GM18907 (cell line): ENCODE data around the gene OTOGL.
"Not testable (repeated sequence)": the region's sequence is repeated elsewhere in the genome, so short reads cannot be mapped to it uniquely, and the experiment has no call there.

Experiments
- ATAC-seq: cut with Tn5 transposase; IDR thresholded peaks from one replicate; pipeline ENCODE4 v1.9.1; 2021; ENCODE audit warnings: mild to moderate bottlenecking, moderate library complexity; ENCODE audit not compliant: unreplicated experiment

Gene OTOGL

GRCh38 chr12:80271780-80272179 is 172.4 kb downstream of the OTOGL start:
- no peak for ATAC-seq

GRCh38 chr12:80272387-80272915 is 173.1 kb downstream of the OTOGL start:
- ATAC-seq = no peak

- no peak for ATAC-seq
Measured at GRCh38 chr12:80273144-80273543, 173.8 kb downstream of the OTOGL start.

GRCh38 chr12:80277732-80278131 is 178.4 kb downstream of the OTOGL start:
- ATAC-seq = no peak

- no peak for ATAC-seq
Measured at GRCh38 chr12:80282226-80282625, 182.9 kb downstream of the OTOGL start.

GRCh38 chr12:80282761-80283160 is 183.4 kb downstream of the OTOGL start:
- no peak for ATAC-seq

GRCh38 chr12:80291108-80291754 is 191.9 kb downstream of the OTOGL start:
- peak; percentile 70 for ATAC-seq

GRCh38 chr12:80293347-80293746 is 194.0 kb downstream of the OTOGL start:
- peak; percentile 26 for ATAC-seq

- ATAC-seq = peak; percentile 69
Measured at GRCh38 chr12:80293759-80294158, 194.4 kb downstream of the OTOGL start.

GRCh38 chr12:80299219-80299618 is 199.9 kb downstream of the OTOGL start:
- ATAC-seq = no peak

GRCh38 chr12:80299976-80300375 is 200.6 kb downstream of the OTOGL start:
- ATAC-seq = peak; percentile 68

GRCh38 chr12:80307436-80307835 is 208.1 kb downstream of the OTOGL start:
- ATAC-seq = not testable (repeated sequence)

- no peak for ATAC-seq
Measured at GRCh38 chr12:80313209-80313608, 213.9 kb downstream of the OTOGL start.

GRCh38 chr12:80314741-80315140 is 215.4 kb downstream of the OTOGL start:
- ATAC-seq = no peak

GRCh38 chr12:80316222-80316621 is 216.9 kb downstream of the OTOGL start:
- ATAC-seq = no peak

GRCh38 chr12:80317307-80317706 is 218.0 kb downstream of the OTOGL start:
- no peak for ATAC-seq

GRCh38 chr12:80317899-80318298 is 218.6 kb downstream of the OTOGL start:
- ATAC-seq = no peak

- no peak for ATAC-seq
Measured at GRCh38 chr12:80320121-80320678, 220.9 kb downstream of the OTOGL start.

- ATAC-seq = no peak
Measured at GRCh38 chr12:80321653-80322052, 222.3 kb downstream of the OTOGL start.

- no peak for ATAC-seq
Measured at GRCh38 chr12:80325167-80325959, 226.0 kb downstream of the OTOGL start.

GRCh38 chr12:80332827-80333226 is 233.5 kb downstream of the OTOGL start:
- no peak for ATAC-seq

- no peak for ATAC-seq
Measured at GRCh38 chr12:80352474-80352873, 253.1 kb downstream of the OTOGL start.
